Measurements from ENCODE around the gene AKAP6. TPM values are rescaled to one million over a fixed set of nuclear protein-coding genes. Genes with fewer than 3 reads are reported as not detected.

AKAP6 gene
- total RNA-seq, 1 experiment from 2014 or later = 1.9 TPM

GRCh38 chr14:32814721-32815120 is 485.6 kb downstream of the AKAP6 start:
- no peaks in the 10 kb centered on the region for H3K9me3 ChIP-seq (ENCODE audit: control insufficient read depth in 1 of 2, insufficient read depth in 1 of 2, low read depth in 1 of 2, low read length in 2 of 2)
- ChIA-PET RAD21 (ENCODE audit: low non-redundant PET in 1 of 2, low total read pairs in 2 of 2, uncharacterized antibody in 2 of 2, unreplicated experiment in 2 of 2) (no interaction called here), CTCF (no interaction called here), POLR2A (no interaction called here)
- intact Hi-C loops (cut with micrococcal nuclease) = no loop called here
- TF ChIP-seq YY1 (IDR thresholded peaks at IDR 0.05; ENCODE audit: extremely low read depth, insufficient replicate concordance, low read depth, low read length) (no peak), ELF1 (IDR thresholded peaks at IDR 0.05; ENCODE audit: borderline replicate concordance, low read depth) (no peak), REST (IDR thresholded peaks at IDR 0.05; ENCODE audit: low read depth) (no peak), ATF3 (IDR thresholded peaks at IDR 0.05) (no peak), SP1 (IDR thresholded peaks at IDR 0.05; ENCODE audit: low read depth) (no peak), SRF (IDR thresholded peaks at IDR 0.05; ENCODE audit: low read depth) (no peak), ZBTB33 (IDR thresholded peaks at IDR 0.05; ENCODE audit: extremely low read depth, insufficient replicate concordance, low read length) (no peak), POLR2A (IDR thresholded peaks at IDR 0.05; ENCODE audit: borderline replicate concordance, extremely low read depth, insufficient read depth, insufficient read length) (no peak), TCF7L2 (IDR thresholded peaks at IDR 0.05; ENCODE audit: borderline replicate concordance, extremely low read depth, insufficient read depth, insufficient read length) (no peak), EZH2phosphoT487 (IDR thresholded peaks at IDR 0.05; ENCODE audit: borderline replicate concordance) (no peak), SIN3A (IDR thresholded peaks at IDR 0.05; ENCODE audit: low read depth) (no peak), CBX3 (IDR thresholded peaks at IDR 0.05; ENCODE audit: low read depth) (no peak), JUND (IDR thresholded peaks at IDR 0.05) (no peak), FOSL1 (IDR thresholded peaks at IDR 0.05; ENCODE audit: low read depth) (no peak), EZH2 (IDR thresholded peaks at IDR 0.05) (no peak)
- H3K27me3 ChIP-seq (ENCODE audit: insufficient read depth, low read length) = no peaks in the 10 kb centered on the region; the same call in 1 of the 2 replicates
- H3K27ac ChIP-seq (ENCODE audit: low read depth, low read length) = no peak overlapping the region
- no peaks in the 10 kb centered on the region for H3K79me2 ChIP-seq (ENCODE audit: insufficient read depth, low read length)
- BruUV-seq (replicated peaks) = no TSS peak
- H3K4me3 ChIP-seq (replicated peaks in 1 of 2; ENCODE audit: low read depth in 1 of 2, low read length in 2 of 2) = no peak overlapping the region
- no peaks in the 10 kb centered on the region for H3K4me1 ChIP-seq (ENCODE audit: control insufficient read depth in 1 of 2, insufficient read depth in 2 of 2, low read length in 2 of 2)
- no peak overlapping the region for H2AFZ ChIP-seq (ENCODE audit: low read depth, low read length, poor library complexity, severe bottlenecking)
- ATAC-seq (no peak), DNase-seq (ENCODE audit: low read depth, low spot score) (no peak)
- no peaks in the 10 kb centered on the region for H3K36me3 ChIP-seq (ENCODE audit: control insufficient read depth in 1 of 2, insufficient read depth in 2 of 2, low read length in 2 of 2)
- H3K4me2 ChIP-seq (ENCODE audit: low read length) = no peak overlapping the region
- no peaks in the 10 kb centered on the region for H4K20me1 ChIP-seq (ENCODE audit: insufficient read depth)
- H3K9ac ChIP-seq (ENCODE audit: low read length) = no peak overlapping the region
- H3K9me2 ChIP-seq (ENCODE audit: insufficient read depth) = no peaks in the 10 kb centered on the region
